AG04449 (cell line): ENCODE data around the gene CDIP1.

Experiments
- CTCF ChIA-PET: fragments of 350-600 bp; formaldehyde crosslinking; extraction: SDS; loops from one replicate; lab custom pipeline; 2021; ENCODE audit warnings: antibody characterized with exemption; lab: Yijun Ruan, JAX
- POLR2A ChIA-PET: fragments of 400-600, 350-600 bp; formaldehyde crosslinking; extraction: SDS; loops from one replicate; lab custom pipeline; 2020; ENCODE audit warnings: antibody characterized with exemption, inconsistent platforms; lab: Yijun Ruan, JAX
- DNase-seq: peaks from one replicate; pipeline ENCODE4 v3.0.0-alpha.2; 2010; ENCODE audit warnings: low read depth, low spot score
- H3K4me3 ChIP-seq: 2 replicates; pipeline ENCODE4 v1.5.1; 2011; ENCODE audit warnings: low read depth, mild to moderate bottlenecking, control low read depth, low read length
- CTCF ChIP-seq: IDR thresholded peaks from one replicate; pipeline ENCODE4 v1.5.1; 2011; ENCODE audit warnings: mild to moderate bottlenecking, moderate library complexity, low read length, control low read depth, inconsistent platforms; ENCODE audit not compliant: insufficient read depth; ENCODE audit errors: missing control alignments

CDIP1 gene

DNA sequence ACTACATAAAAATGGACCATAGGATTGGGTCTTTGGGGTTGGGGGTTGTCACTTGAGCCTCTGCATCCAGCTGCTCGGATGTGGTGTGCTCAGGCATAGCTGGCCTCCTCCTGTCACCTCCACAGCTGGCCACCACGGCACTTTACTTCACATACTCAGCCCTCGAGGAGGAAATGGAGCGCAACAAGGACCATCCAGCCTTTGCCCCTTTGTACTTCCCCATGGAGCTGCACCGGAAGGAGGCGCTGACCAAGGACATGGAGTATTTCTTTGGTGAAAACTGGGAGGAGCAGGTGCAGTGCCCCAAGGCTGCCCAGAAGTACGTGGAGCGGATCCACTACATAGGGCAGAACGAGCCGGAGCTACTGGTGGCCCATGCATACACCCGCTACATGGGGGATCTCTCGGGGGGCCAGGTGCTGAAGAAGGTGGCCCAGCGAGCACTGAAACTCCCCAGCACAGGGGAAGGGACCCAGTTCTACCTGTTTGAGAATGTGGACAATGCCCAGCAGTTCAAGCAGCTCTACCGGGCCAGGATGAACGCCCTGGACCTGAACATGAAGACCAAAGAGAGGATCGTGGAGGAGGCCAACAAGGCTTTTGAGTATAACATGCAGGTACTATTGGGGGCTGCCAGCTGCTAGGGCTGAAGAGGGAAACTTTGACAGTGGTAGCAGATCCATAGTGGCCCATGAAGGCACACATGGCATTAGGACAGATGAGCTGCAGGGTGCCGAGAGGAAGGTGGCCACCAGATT lies 30.8 kb downstream of the CDIP1 start:
- no peak for TF ChIP-seq CTCF
- ChIA-PET CTCF (interaction anchor here (0.8 to 12.7 kb wide), 28 partner anchors 9 to 556 kb away, joined by 3 to 267 read pairs (median 6); partner anchors contain the start of genes CDIP1, HMOX2, MGRN1 and SEC14L5), POLR2A (no interaction called here)
- DNase-seq, result no peak
- no peak overlapping the region for H3K4me3 ChIP-seq

DNA sequence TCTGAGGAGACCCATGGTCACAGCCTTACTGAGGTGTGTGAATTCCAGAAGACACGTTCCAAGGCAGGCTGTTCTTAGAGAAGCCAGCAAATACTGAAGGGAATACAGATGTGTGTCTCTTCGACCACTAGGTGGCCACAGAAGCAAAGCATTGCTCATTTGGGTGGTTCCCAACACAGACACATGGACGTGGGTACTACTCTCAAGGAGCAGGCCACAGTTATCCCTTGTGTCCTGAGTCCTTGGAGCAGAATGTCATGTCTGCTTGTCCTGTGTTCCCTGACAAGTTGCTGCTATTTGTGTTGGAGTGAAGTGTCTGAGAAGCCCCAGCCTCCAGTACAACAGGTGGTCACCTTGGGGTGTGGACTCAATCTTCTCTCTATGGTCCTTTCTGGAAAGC lies 32.1 kb downstream of the CDIP1 start:
- CTCF ChIA-PET, result interaction anchor here (0.8 to 12.7 kb wide), 26 partner anchors 8 to 452 kb away, joined by 3 to 267 read pairs (median 7); partner anchors contain the start of genes CDIP1, MGRN1 and SEC14L5
- peak; percentile 82 for TF ChIP-seq CTCF
- no peak for DNase-seq
- H3K4me3 ChIP-seq, result no peak overlapping the region
- POLR2A ChIA-PET, result no interaction called here

GRCh38 chr16:4505356-4506147 lies 33.0 kb downstream of the CDIP1 start:
- ChIA-PET POLR2A (no interaction called here), CTCF (interaction anchor here (0.7 to 12.7 kb wide), 25 partner anchors 9 to 450 kb away, joined by 3 to 267 read pairs (median 6); partner anchors contain the start of genes C16orf96, CDIP1, HMOX2 and MGRN1)
- no peak overlapping the region for H3K4me3 ChIP-seq
- TF ChIP-seq CTCF, result no peak
- no peak for DNase-seq

GRCh38 chr16:4501071-4501478 lies 37.5 kb downstream of the CDIP1 start:
- no peak for TF ChIP-seq CTCF
- no peak for DNase-seq
- no peak overlapping the region for H3K4me3 ChIP-seq
- ChIA-PET CTCF (interaction anchor here (1.2 to 4.7 kb wide), 8 partner anchors 9 to 85 kb away, joined by 3 to 42 read pairs (median 9); partner anchors contain the start of gene HMOX2), POLR2A (no interaction called here)

DNA sequence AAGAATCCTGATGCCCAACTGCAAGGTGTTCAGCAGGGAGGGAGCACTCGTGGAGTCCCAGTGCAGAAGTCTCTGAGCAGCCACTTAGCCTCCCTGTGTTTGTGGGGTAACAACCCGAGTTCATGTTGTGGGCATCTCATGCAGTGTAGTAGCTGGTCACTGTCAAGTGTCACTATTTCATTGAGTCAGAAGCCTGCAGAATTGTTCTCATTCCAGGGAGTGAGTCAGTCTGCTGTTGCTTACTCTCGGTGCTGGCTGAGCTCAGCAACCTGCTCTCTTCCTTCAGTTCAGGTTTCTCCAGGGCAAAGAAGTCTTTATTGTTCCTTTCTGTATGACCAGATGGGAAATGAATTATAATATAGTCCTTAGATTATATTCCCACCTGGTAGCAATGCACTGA lies 38.3 kb downstream of the CDIP1 start:
- CTCF ChIA-PET, result interaction anchor here (1.2 to 4.7 kb wide), 8 partner anchors 10 to 86 kb away, joined by 3 to 42 read pairs (median 10); partner anchors contain the start of gene HMOX2
- POLR2A ChIA-PET, result interaction anchor here (0.6 kb wide), 1 partner anchor 12 kb away, joined by 5 read pairs; no protein-coding TSS in a partner anchor
- no peak for TF ChIP-seq CTCF
- no peak for DNase-seq
- no peak overlapping the region for H3K4me3 ChIP-seq

DNA sequence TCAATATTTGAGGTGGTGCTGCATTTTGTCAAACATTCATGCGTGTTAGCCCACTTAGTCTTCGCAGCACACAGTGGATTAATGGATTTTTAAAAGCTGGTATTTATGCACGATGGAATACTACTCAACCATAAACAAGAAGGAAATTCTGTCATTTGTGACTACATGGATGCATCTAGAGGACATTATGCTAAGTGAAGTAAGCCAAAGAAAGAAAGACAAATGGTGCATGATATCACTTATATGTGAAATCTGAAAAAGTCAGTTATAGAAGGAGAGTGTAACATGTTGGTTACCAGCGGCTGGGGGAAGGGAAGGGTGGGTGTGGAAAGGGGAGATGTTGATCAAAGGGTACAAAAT lies 39.4 kb downstream of the CDIP1 start:
- ChIA-PET POLR2A (no interaction called here), CTCF (interaction anchor here (0.8 to 4.7 kb wide), 7 partner anchors 8 to 125 kb away, joined by 3 to 42 read pairs (median 9); no protein-coding TSS in a partner anchor)
- no peak for TF ChIP-seq CTCF
- no peak overlapping the region for H3K4me3 ChIP-seq
- DNase-seq, result no peak
